A549 (cell line): ENCODE measurements around the gene GRIK2.

Experiments
- BCL3 ChIP-seq: fragments of >200 bp; sonication (Bioruptor Twin); formaldehyde crosslinking; IDR thresholded peaks from 3 replicates; pipeline ENCODE4 v1.6.1; 2016
- BHLHE40 ChIP-seq: IDR thresholded peaks from 2 replicates; pipeline ENCODE4 v1.6.1; 2012; ENCODE audit warnings: low read depth, low read length, inconsistent platforms
- CTCF ChIP-seq: fragments of >200 bp; sonication (Bioruptor Twin); formaldehyde crosslinking; IDR thresholded peaks from 3 replicates; pipeline ENCODE4 v1.5.1; 2016
- EP300 ChIP-seq, 2 experiments: fragments of >200 bp; sonication (Bioruptor Twin); formaldehyde crosslinking; IDR thresholded peaks; 2 replicates in 1 of 2; 3 replicates in 1 of 2; pipeline ENCODE4 v1.6.1; 2016 to 2017
- JUNB ChIP-seq: fragments of >200 bp; sonication (Bioruptor Twin); formaldehyde crosslinking; IDR thresholded peaks from 2 replicates; pipeline ENCODE4 v1.6.1; 2016
- MAFK ChIP-seq: fragments of 450-650 bp; IDR thresholded peaks from 2 replicates; pipeline ENCODE4 v1.6.1; 2014; ENCODE audit not compliant: partially characterized antibody
- NFE2L2 ChIP-seq: fragments of 150-350 bp; conservative IDR thresholded peaks from 2 replicates; pipeline ENCODE4 v1.6.1; 2014; ENCODE audit warnings: low read length
- NR3C1 ChIP-seq: fragments of >200 bp; sonication (Bioruptor Twin); formaldehyde crosslinking; IDR thresholded peaks from 3 replicates; pipeline ENCODE4 v1.6.1; 2017
- POLR2A ChIP-seq: IDR thresholded peaks from 2 replicates; pipeline ENCODE4 v1.6.1; 2012; ENCODE audit warnings: mild to moderate bottlenecking, low read length
- RCOR1 ChIP-seq: fragments of 150-350 bp; IDR thresholded peaks from 2 replicates; pipeline ENCODE4 v1.6.1; 2014; ENCODE audit warnings: antibody characterized with exemption, low read length, low read depth
- RFX5 ChIP-seq: fragments of 450-650 bp; IDR thresholded peaks from 2 replicates; pipeline ENCODE4 v1.7.1; 2014; ENCODE audit warnings: antibody characterized with exemption, mild to moderate bottlenecking, moderate library complexity
- TP53 ChIP-seq: fragments of 250-450 bp; sonication (Bioruptor Pico); IDR thresholded peaks from 2 replicates; pipeline ENCODE4 v1.5.0; 2021; ENCODE audit warnings: mild to moderate bottlenecking, moderate library complexity
- TF ChIP-seq, protein P1 (sequence below): IDR thresholded peaks from 2 replicates; pipeline ENCODE4 v1.6.1; 2012

DNA sequence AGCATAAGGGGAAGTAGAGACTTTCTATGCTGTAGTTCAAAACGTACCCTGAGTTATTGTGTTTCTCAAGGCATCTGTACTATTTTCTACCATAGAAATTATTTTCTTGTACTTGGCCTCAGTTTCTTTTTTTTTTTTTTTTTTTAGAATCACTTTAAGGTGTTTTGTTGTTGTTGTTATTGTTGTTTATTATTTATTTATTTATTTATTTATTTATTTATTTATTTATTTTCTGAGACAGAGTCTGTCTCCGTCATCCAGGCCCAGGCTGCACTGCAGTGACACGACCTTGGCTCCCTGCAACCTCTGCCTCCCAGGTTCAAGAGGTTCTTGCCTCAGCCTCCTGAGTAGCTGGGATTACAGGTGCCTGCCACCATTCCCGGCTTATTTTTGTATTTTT is 179.1 kb downstream of the GRIK2 start:
- TF ChIP-seq CTCF (no peak), JUNB (no peak), RFX5 (no peak), POLR2A (no peak), NR3C1 (no peak), NFE2L2 (no peak), BCL3 (no peak), EP300 (IDR thresholded peaks at IDR 0.05) (no peak), TP53 (CRISPR knock-in tag) (no peak), MAFK (no peak), RCOR1 (no peak), BHLHE40 (no peak)
- TF ChIP-seq, protein P1, sequence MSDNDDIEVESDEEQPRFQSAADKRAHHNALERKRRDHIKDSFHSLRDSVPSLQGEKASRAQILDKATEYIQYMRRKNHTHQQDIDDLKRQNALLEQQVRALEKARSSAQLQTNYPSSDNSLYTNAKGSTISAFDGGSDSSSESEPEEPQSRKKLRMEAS: no peak
